NCI-H146 treated with DMSO at 0.1 percent for 48 hours (cell line): ENCODE results near the gene ANXA3.

Experiments used
- DNase-seq: peaks from one replicate; lab custom pipeline; 2025; ENCODE audit not compliant: unreplicated experiment; lab: John Stamatoyannopoulos, UW

The ANXA3 gene

DNA sequence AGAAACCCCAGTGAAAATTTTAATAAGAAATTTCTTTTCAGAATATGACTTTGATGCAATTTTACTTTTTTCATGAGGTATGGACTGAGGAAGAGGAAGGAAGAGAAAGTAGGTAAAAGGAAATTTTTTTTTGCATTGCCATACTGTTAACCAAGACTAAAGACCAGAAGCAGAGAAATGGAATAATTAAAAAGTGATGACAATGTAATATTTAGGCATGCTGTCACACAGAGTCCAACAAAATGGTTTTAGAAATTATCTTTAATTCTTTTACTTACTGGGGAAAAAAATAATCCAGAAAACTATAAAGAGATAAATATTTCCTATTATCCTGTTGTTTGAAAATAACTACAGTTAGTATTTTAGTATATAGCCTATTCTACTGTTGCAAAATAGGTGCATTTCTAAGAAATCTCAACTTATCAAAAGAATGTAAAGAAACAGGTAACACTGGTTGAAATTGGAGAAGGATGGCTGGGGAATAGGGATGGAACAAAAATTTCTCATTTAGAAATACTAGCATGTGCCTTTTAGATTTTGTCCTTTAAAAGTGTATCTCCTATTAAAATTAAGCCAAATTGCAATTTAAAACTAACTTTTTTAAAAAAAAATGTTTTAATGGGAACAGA, 92.6 kb downstream of the ANXA3 start:
- DNase-seq, result no peak

DNA sequence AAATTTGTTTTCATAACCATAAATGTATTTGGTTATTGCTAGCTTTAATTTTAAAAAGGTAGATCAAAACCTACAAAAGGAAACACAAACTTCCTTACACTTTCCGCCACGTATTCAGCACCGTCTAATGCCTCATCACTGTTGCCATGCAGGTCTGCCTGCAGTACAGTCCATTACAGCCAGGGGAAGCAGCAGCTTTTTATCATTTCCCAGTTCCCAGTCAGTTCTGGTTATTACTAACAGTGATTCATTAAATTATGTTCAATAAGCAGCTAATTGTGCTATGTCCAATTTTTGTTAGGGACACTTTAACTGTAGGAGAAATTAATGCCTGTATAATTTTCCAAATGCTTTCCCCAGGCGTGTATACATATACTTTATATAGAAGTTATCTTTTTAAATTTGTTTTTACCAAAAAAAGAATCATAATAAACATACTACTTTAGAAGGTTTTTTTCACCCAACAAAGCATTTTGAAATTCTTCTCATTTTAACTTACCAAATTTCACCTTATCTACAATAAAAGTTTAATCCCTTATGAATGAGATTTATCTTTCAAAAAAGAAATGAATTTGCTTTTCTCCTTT, 93.3 kb downstream of the ANXA3 start:
- peak; percentile 5 for DNase-seq

DNA sequence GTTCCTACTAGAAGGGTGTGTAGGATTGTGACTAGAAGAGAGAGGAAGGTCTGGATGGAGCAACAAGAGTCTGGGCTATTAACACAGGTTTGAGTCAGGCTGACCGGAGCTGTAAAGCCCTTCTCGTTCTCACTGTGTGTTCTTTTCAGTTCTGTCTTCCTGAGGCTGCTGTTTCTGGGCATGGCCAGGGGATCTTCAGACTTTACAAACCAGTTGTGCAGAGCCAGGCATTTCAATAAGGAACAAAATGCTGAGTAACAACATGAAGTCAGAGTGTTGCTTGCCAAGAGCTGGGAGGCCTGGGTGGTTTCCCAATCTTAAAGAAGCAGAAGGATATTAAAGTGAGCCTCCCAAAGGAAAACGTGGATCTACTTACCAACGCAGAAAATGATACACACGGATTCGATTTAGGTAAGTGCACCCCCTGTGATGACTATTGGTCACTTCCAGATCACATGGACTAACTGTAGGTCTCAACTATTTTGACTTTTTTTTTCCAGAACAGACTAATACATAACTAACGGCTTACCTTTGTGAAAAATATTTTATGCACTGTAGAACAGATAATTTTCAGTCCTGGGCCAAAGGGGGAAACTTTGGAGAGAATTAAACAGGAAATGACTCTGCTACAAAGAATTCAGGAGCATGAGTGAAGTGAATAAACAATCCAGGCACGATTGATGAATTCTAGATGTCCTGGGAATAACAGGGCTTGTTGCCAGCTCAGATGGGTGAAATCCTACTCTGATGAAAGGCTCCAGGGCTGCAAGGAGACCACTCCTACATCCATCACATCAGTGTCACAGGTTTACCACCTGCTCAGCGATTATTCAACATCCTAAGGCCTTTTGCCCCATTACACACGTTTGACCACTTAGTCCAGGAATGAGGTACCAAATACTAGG, 94.5 kb downstream of the ANXA3 start:
- DNase-seq, result no peak

DNA sequence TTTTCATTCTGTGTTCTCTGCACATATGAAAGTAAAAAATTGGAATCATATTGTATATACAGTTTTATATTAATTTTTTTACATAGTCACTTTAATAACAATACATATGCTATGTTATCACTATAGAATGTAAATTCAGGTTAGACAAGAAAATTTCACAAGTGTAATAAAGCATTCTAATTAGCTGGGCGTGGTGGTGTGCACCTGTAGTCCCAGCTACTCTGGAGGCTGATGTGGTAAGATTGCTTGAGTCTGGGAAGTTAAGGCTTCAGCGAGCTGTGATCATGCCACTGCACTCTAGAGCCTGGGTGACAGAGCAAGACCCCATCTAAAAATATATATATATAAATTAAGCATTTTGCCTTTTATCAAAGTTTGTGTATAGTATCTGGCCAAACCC, 95.7 kb downstream of the ANXA3 start:
- no peak for DNase-seq

DNA sequence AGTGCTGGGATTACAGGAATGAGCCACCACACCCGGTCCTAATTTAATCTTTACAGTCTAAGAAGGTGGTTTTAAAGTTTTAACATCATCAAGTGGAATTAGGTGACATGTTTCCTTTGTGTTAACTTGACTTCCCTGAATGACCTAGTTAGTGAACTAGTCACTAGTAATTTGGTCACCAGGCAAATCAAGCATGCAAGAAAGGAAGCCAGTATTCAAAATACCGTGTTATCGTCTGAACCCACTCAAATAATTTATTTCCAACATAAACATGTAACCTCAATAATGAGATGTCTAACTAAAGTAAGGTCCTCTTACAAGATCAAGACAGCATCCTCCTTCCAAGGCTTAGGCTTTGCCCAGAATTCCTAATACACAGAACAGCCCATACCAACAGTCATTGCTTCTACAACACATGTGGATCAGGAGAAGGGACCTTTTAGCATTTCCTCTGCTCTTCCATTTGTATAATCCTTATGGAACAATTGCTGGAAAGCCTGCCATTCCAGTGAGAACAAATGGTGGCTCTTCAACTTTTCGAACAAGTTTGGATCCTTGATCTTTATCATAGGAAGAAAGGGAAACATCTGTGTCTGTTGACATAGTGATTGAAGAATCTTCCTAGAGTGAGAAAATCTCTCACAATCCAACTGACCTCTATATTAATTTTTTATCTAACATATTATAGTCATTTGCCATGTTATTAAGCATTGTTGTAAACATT, 97.2 kb downstream of the ANXA3 start:
- no peak for DNase-seq

DNA sequence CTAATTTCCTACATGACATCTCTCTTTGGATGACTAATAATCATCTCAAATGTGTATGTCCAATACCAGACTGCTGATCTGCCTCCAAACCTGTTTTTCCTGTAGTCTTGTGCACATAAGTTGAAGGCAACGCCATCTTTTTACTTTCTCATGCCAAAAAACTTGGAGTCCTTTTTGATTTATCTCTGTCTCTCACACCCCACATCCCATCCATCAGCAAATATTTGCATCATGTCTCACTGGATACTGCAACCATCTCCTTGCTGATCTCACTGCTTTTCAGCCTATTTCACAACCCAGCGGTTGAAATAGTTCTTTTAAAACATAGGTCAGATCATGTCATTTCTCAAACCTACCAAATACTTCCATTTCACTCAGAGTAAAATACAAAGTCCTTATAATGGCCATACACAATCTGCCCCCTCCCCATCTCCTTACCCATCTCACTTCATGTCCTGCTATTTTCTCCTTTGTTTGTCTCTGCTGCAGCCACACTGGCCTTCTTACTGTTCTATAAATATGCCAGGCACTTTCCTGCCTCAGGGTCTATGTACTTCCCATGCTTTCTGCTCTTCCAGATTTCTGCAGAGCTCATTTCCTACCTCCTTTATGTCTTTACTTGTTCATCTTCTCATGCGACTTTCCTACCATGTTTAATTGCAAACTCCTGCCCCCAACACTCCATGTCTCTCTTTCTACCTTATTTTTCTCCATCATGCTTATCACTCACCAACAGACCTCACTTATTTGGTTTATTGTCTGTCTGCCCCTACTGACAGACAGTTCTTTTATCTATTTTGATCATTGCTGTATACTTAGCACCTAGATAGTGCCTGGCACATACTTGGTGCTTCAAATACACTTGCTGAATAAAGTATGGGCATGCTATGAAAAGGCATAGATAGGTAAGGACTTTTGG, 98.8 kb downstream of the ANXA3 start:
- no peak for DNase-seq

DNA sequence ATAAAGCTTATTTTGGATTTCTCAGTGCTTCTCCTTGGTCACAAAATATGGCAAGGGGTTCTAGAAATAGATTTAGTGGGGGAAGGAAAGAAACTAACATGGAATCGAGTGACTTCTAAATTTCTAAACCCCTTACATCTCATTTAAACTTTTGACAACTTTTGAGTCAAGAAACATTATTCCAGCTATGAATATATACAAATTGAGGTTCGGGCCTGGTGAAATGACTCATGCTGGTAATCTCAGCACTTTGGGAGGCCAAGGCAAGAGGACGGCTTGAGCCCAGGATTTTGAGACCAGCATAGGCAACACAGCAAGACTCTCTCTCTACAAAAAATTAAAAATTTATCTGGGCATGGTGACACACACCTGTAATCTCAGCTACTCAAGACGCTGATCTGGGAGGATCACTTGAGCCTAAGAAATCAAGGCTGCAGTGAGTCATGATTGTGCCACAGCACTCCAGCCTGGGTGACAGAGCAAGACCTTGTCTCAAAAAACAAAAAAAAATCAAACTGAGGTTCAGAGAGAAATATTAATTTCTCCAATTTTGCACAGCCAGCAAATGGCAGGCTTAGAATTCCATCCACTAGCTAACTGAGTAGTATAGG, 99.8 kb downstream of the ANXA3 start:
- DNase-seq, result no peak

DNA sequence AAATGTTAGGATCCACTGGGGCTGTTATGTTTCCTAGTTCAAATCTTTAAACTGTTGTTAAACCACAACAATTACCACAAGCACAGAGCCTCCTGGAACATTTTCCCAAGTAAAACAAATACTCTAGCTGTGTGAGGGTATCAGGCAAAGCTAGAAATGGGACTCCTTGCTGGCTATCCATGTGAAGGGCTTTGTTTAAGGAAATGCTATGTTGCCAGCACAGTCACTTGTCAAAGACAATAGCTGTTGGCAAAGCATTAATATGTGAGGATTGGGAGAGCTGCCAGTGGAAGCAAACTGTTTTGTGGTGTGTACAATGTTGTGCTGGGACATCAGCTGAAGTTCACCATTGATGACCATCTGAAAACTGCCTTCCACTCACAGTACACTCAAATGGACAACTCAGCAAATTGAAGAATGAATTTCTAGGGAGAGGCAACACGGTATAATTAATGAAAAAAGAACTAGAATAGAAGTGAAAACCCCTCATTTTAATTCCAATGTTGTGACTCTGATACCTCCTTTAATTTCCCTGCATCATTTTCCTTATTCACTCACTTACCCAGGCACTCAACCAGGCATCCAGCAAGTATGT, 100.8 kb downstream of the ANXA3 start:
- DNase-seq, result no peak

DNA sequence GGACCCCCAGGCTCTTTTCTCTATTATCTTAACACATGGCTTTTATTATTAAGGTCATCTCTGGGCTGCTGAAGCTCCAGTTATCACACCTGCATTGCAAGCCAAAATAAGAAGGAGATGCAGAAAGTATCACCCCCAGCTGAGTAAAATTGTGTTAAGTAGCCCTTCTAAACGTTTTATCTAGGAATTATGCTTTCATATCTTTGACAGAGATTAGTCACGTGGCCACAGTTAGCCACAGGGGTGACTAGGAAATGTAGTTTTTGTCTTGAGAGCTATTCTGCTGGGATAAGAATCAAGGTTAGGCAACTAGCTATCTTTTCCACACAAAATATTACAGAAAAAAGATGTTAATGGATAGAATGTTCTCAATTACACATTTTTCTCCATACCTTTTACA, 102.1 kb downstream of the ANXA3 start:
- DNase-seq, result no peak

DNA sequence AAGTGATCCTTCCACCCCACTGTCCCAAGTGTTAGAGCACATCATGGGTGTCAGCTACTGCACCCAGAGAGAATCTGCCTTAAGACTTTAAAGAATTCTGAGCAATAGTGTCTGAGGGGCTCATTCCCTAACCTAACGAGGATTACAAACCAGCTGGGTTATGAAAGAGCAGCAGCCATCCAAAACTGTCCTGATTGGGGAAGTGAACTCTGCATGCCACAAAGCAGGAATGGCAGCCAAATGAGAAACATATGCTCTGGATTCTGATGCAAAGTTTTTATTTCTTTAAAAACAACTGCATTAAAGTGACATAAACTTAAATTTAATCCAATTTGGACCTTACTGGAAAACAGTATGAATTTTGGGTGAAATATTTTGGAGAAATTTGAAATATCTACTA, 103.2 kb downstream of the ANXA3 start:
- DNase-seq, result no peak

DNA sequence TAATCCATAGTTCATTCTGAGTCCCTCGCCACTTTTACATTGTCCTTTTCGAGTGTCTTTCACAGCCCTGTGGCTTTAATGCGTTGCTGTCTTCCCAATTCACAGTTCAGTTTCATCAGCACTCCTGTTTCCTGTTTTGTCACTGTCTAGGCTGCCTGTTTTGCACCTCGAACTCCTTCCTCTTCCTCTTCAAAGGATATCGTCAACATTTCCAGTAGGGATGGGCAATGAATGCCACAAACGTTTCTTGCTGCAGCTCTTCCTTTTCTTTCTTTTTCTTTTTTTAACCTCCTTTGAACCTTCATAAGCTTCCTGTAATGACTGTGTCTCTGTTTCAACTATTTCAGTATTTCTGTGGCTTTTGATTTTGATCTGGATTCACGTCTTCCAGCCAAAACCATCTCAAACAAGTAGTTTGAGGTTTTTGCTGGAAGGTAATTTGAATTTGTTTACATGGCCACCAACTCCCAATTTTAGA, 105.4 kb downstream of the ANXA3 start:
- no peak for DNase-seq

DNA sequence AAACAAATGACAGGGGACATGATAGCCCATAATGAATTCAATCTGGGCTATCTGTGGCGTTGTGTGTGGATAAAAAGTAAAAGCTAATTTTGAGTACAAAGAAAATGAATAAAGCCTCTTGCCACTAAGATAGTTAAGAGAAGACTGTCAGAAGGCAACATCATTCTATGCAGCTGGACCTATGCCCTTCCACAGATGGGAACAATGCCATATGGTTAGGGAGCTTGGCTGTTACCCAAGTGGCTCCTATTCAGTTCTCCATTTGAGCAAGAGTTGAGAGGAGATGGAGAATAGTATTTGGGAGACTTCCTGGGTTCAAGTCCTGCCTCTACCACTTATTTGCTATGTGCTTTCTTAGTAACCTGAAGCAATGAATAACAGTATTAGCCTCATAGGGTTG, 107.7 kb downstream of the ANXA3 start:
- DNase-seq, result no peak

DNA sequence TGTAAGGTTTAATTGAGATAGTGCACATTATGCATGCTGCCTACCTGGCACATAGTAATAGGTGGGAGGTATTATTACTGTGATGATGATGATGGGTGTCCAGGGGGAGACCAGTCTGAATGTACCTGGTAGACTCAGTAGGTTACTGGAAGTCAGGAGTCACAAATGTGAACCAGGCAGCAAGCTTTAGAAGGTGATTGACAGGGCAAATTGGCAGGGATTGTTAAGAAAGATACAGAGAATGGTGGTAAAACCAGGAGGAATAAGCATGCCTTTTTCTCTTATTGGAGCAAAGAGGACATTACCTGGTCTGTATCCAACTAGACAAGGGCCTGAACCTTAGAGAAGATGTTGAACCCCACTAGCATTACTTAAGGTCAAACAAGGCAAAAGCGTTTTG, 108.1 kb downstream of the ANXA3 start:
- no peak for DNase-seq
